A549 treated with ZK216348 at 1 μM for 4 hours (cell line): Measurements from ENCODE around the gene OPRD1. TPM values are rescaled to one million over a fixed set of nuclear protein-coding genes. Genes with fewer than 3 reads are reported as not detected.

ENCODE experiments used
- total RNA-seq: library from RNA; stranded (reverse); fragments of 200-300 nt; extraction: Qiagen RNA extraction; gene quantifications from 5 replicates; pipeline ENCODE4 v1.2.3, GENCODE V29; 2022; ENCODE audit warnings: low read depth

Gene OPRD1
- 0.02 to 0.08 TPM (median 0.03 TPM) in 5 replicates for total RNA-seq

GRCh38 chr1:28811766-28812668, at the start of gene OPRD1:
OPRD1 (plus strand) TSS chr1:28812170; CDS start chr1:28812384, 214 bp downstream.

GRCh38 chr1:28914228-28915030, 102.5 kb downstream of the OPRD1 start, which contains the start of gene EPB41:
EPB41 (plus strand) TSS chr1:28914569; CDS start chr1:28987438, 72,869 bp downstream.

Other genes with a start within 250 kb of the OPRD1 start
- gene RAB42, start 219.9 kb upstream of the OPRD1 start, total RNA-seq, result 2.0 to 4.0 TPM (median 3.0 TPM) in 5 replicates
- gene TAF12, start 169.1 kb upstream of the OPRD1 start, total RNA-seq, result 13.2 to 15.7 TPM (median 14.1 TPM) in 5 replicates
- not detected in 5 replicates for gene RNU11, start 163.6 kb upstream of the OPRD1 start, total RNA-seq
- gene GMEB1, start 143.4 kb upstream of the OPRD1 start, total RNA-seq, result 5.2 to 6.9 TPM (median 6.1 TPM) in 5 replicates
- 51.7 to 62.5 TPM (median 53.6 TPM) in 5 replicates for gene YTHDF2, start 75.2 kb upstream of the OPRD1 start, total RNA-seq
- 3.6 to 4.9 TPM (median 4.7 TPM) in 5 replicates for gene EPB41, start 102.4 kb downstream of the OPRD1 start, total RNA-seq